ENCODE measurements around the gene SLC35E2B.
"Not testable (repeated sequence)": the region's sequence is repeated elsewhere in the genome, so short reads cannot be mapped to it uniquely, and the experiment has no call there.

GRCh38 chr1:1646326-1646725 is 46.3 kb downstream of the SLC35E2B start:
- TF ChIP-seq CTCF (IDR thresholded peaks at IDR 0.05; ENCODE audit: control extremely low read depth in 1 of 3, insufficient read depth in 1 of 3, low read depth in 1 of 3, low read length in 3 of 3); MAX (IDR thresholded peaks at IDR 0.05); CREB1 (IDR thresholded peaks at IDR 0.05); SP1 (IDR thresholded peaks at IDR 0.05; ENCODE audit: low read depth, low read length): not testable (repeated sequence)

Data from H1 (cell line).